ENCODE data around the gene PSMB7.

DNA sequence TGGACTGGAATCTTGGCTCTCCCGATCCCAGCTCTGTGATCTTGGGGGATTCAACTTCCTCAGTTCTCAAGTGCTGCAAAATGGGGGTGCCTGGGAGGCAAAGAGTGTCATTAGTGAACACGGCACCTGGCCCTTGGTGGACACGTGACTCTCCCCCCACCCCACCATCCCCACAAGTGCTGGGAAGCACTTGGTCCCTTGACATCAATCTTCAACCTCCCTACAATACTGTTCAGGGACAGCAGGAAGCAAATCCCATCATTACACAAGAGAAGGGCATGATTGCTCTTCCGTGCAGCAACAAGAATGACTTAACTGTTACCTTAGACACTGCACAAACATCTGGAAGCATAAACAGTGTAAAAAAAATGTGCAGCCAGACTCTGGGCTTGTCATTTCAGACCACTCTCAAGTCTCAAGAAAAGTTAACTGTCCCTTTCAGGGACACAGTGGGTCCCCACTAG, 61.4 kb downstream of the PSMB7 start:
- TF ChIP-seq, protein P1, sequence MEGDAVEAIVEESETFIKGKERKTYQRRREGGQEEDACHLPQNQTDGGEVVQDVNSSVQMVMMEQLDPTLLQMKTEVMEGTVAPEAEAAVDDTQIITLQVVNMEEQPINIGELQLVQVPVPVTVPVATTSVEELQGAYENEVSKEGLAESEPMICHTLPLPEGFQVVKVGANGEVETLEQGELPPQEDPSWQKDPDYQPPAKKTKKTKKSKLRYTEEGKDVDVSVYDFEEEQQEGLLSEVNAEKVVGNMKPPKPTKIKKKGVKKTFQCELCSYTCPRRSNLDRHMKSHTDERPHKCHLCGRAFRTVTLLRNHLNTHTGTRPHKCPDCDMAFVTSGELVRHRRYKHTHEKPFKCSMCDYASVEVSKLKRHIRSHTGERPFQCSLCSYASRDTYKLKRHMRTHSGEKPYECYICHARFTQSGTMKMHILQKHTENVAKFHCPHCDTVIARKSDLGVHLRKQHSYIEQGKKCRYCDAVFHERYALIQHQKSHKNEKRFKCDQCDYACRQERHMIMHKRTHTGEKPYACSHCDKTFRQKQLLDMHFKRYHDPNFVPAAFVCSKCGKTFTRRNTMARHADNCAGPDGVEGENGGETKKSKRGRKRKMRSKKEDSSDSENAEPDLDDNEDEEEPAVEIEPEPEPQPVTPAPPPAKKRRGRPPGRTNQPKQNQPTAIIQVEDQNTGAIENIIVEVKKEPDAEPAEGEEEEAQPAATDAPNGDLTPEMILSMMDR (IDR thresholded peaks at IDR 0.05; ENCODE audit: low read depth, low read length), result no peak
- TF ChIP-seq EZH2phosphoT487 (IDR thresholded peaks at IDR 0.05; ENCODE audit: low read depth), result no peak
